Measurements from ENCODE around the gene SCAPER. TPM values are rescaled to one million over a fixed set of nuclear protein-coding genes. Genes with fewer than 3 reads are reported as not detected.

SCAPER gene
- total and polyA plus RNA-seq, 10 of the 15 experiments (the other 5 are each of a cell fraction or from before 2014, with no cell fraction given), result 1.0 to 7.7 (median 3.9) TPM

DNA sequence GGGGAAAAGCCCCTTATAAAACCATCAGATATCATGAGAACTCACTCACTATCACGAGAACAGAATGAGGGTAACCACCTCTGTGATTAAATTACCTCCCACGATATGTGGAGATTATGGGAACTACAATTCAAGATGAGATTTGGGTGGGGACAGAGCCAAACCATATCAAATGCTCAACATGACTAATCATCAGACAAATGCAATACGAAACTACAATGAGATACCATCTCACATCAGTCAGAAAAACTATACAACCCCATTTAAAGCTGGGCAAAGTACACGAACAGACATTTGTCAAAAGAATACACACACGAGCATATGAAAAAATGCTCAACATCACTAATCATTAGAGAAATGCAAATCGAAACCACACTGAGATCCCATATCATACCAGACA, 67.7 kb downstream of the SCAPER start (continued):
- TF ChIP-seq PBX3 (IDR thresholded peaks at IDR 0.05; ENCODE audit: insufficient replicate concordance, low read depth, low read length) (no peak), MYB (IDR thresholded peaks at IDR 0.05; ENCODE audit: borderline replicate concordance, low read depth, low read length) (no peak), JUNB (IDR thresholded peaks at IDR 0.05) (no peak), POLR2AphosphoS5 (IDR thresholded peaks at IDR 0.05; ENCODE audit: low read length) (no peak), NFYA (IDR thresholded peaks at IDR 0.05; ENCODE audit: borderline replicate concordance, low read depth, low read length) (no peak)
- TF ChIP-seq, protein P1, sequence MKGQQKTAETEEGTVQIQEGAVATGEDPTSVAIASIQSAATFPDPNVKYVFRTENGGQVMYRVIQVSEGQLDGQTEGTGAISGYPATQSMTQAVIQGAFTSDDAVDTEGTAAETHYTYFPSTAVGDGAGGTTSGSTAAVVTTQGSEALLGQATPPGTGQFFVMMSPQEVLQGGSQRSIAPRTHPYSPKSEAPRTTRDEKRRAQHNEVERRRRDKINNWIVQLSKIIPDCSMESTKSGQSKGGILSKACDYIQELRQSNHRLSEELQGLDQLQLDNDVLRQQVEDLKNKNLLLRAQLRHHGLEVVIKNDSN (IDR thresholded peaks at IDR 0.05; ENCODE audit: borderline replicate concordance, extremely low read length, insufficient read depth, low read depth, low read length), result no peak

DNA sequence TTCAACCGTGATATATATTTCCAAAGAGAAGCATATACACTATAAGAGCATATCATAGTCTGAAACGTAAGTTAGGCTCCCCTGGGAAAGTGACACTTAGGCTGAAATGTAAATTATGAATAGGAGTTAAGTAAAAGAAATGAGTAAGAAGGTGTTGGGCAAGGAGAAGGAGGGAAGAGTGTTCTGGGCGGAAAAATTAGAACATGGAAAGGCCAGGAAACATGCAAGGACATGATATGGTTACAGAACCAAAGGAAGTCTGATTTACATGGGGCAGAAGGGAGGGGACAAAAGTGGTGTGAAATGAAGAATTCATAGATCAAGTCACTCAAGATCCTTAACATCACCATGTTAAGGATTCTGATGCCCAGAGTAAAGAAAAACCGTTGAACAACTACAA, 75.2 kb downstream of the SCAPER start:
- H3K27me3 ChIP-seq (replicated peaks in 1 of 2; ENCODE audit: control insufficient read depth in 2 of 2, insufficient read depth in 2 of 2, low read length in 1 of 2), result no peaks in the 10 kb centered on the region
- FAIRE-seq (no peak), ATAC-seq (no peak), DNase-seq (ENCODE audit: low read depth, low spot score) (no peak)
- ChIA-PET POLR2A (no interaction called here), SMC1A (ENCODE audit: uncharacterized antibody, unreplicated experiment) (interaction anchor here (0.6 kb wide), 1 partner anchor 124 kb away, joined by 3 read pairs; no protein-coding TSS in a partner anchor), CTCF (interaction anchor here (1.0 kb wide), 1 partner anchor 14 kb away, joined by 3 read pairs; no protein-coding TSS in a partner anchor), RAD21 (ENCODE audit: unreplicated experiment) (no interaction called here)
- BruUV-seq (replicated peaks), result no TSS peak
- 95% methylated on average over 4 of the region's 4 CpGs for WGBS (ENCODE audit: insufficient coverage, insufficient replicate concordance, low lambda C conversion rate, missing lambda C conversion rate)
- no peak overlapping the region for H3K4me2 ChIP-seq (ENCODE audit: control insufficient read depth, insufficient read depth)
- no peak for TF ChIP-seq KAT2A (conservative IDR thresholded peaks at IDR 0.05; ENCODE audit: control insufficient read depth, low read depth, low read length)
- TF ChIP-seq BACH1 (IDR thresholded peaks at IDR 0.05; ENCODE audit: borderline replicate concordance), result no peak
- no peak for TF ChIP-seq SREBF2 (IDR thresholded peaks at IDR 0.05; ENCODE audit: low read length)
- TF ChIP-seq ZBTB11 (CRISPR knock-in tag; IDR thresholded peaks at IDR 0.05), result no peak
- TF ChIP-seq ZBED1 (IDR thresholded peaks at IDR 0.05; ENCODE audit: borderline replicate concordance), result no peak
- no peak for TF ChIP-seq NR2C1 (IDR thresholded peaks at IDR 0.05)
- no peak for TF ChIP-seq HDAC6 (IDR thresholded peaks at IDR 0.05; ENCODE audit: unreplicated experiment)
- no peak for TF ChIP-seq EZH2 (IDR thresholded peaks at IDR 0.05; ENCODE audit: borderline replicate concordance, control insufficient read depth, low read depth, low read length)
- TF ChIP-seq GABPA (IDR thresholded peaks at IDR 0.05; ENCODE audit: low read depth), result no peak
- no peak for TF ChIP-seq RELA (IDR thresholded peaks at IDR 0.05; ENCODE audit: borderline replicate concordance, partially characterized antibody)
- TF ChIP-seq ZNF384 (IDR thresholded peaks at IDR 0.05; ENCODE audit: borderline replicate concordance, low read depth, low read length), result no peak
- H3K36me3 ChIP-seq (ENCODE audit: control insufficient read depth in 2 of 2, insufficient read depth in 2 of 2, low read length in 1 of 2), result no peaks in the 10 kb centered on the region
- H3K4me3 ChIP-seq, result no peak overlapping the region
- H3K79me2 ChIP-seq (ENCODE audit: control insufficient read depth, insufficient read depth, low read length), result no peaks in the 10 kb centered on the region
- no peak overlapping the region for H3K27ac ChIP-seq (ENCODE audit: control insufficient read depth, insufficient read depth)
- no peak overlapping the region for H3K9ac ChIP-seq (ENCODE audit: control insufficient read depth, insufficient read depth, low read length)
- in situ Hi-C loops (cut with MboI), result no loop called here
- H4K20me1 ChIP-seq (ENCODE audit: control insufficient read depth, insufficient read depth), result no peaks in the 10 kb centered on the region
- H2AFZ ChIP-seq (ENCODE audit: control insufficient read depth, low read depth, low read length), result no peak overlapping the region
- intact Hi-C loops (cut with micrococcal nuclease; ENCODE audit: unreplicated experiment), result no loop called here
- H3K4me1 ChIP-seq (ENCODE audit: control insufficient read depth, insufficient read depth, low read length), result no peaks in the 10 kb centered on the region
- H3K9me3 ChIP-seq (replicated peaks; ENCODE audit: control insufficient read depth, insufficient read depth, low read length), result no peaks in the 10 kb centered on the region; the same call in 1 of the 3 replicates

Data from GM12878 (cell line).